ENCODE measurements around the gene ANO7.
"Not testable (repeated sequence)": the region's sequence is repeated elsewhere in the genome, so short reads cannot be mapped to it uniquely, and the experiment has no call there.

ANO7 gene

DNA sequence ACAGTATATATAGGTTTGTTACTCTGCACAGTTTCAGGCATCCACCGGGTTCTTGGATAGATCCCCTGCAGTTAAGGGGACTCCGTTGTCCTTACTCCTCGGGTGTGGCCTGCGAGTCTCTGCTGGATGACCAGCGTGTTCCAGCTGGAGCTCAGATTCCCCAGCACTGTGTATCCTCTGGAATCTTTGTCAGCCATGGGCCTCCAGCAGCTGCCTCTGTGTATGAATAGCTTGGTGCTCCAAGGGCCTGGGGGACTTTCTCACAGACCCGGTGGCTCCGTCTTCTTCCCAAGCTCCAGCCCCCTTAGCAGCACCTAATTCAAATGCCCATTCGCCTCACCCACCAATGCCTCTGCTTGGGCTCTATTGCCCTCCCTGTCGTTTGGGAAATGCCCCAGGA is 6.3 kb downstream of the ANO7 start:
- H3K79me2 ChIP-seq (ENCODE audit: control insufficient read depth, low read length), result no peaks in the 10 kb centered on the region
- no peaks in the 10 kb centered on the region for H4K20me1 ChIP-seq (ENCODE audit: control insufficient read depth, insufficient read depth, low read depth, low read length)
- H3K27ac ChIP-seq (ENCODE audit: low read depth, low read length), result no peak overlapping the region
- H3F3A ChIP-seq (ENCODE audit: control insufficient read depth, insufficient read depth), result no peaks in the 10 kb centered on the region
- no peaks in the 10 kb centered on the region for H3K36me3 ChIP-seq (ENCODE audit: control insufficient read depth, low read length)
- TF ChIP-seq EZH2phosphoT487 (IDR thresholded peaks at IDR 0.05; ENCODE audit: borderline replicate concordance, low read length), result no peak
- TF ChIP-seq, protein P1, sequence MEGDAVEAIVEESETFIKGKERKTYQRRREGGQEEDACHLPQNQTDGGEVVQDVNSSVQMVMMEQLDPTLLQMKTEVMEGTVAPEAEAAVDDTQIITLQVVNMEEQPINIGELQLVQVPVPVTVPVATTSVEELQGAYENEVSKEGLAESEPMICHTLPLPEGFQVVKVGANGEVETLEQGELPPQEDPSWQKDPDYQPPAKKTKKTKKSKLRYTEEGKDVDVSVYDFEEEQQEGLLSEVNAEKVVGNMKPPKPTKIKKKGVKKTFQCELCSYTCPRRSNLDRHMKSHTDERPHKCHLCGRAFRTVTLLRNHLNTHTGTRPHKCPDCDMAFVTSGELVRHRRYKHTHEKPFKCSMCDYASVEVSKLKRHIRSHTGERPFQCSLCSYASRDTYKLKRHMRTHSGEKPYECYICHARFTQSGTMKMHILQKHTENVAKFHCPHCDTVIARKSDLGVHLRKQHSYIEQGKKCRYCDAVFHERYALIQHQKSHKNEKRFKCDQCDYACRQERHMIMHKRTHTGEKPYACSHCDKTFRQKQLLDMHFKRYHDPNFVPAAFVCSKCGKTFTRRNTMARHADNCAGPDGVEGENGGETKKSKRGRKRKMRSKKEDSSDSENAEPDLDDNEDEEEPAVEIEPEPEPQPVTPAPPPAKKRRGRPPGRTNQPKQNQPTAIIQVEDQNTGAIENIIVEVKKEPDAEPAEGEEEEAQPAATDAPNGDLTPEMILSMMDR (IDR thresholded peaks at IDR 0.05; ENCODE audit: low read depth, low read length, poor library complexity, severe bottlenecking), result no peak
- H3K4me2 ChIP-seq (ENCODE audit: low read length), result no peak overlapping the region
- H3K4me3 ChIP-seq (ENCODE audit: low read length), result no peak overlapping the region
- no peaks in the 10 kb centered on the region for H3K4me1 ChIP-seq (ENCODE audit: control insufficient read depth, low read length)
- H3K9me2 ChIP-seq (replicated peaks; ENCODE audit: control insufficient read depth, low read length), result no peaks in the 10 kb centered on the region
- no peaks in the 10 kb centered on the region for H3K27me3 ChIP-seq (ENCODE audit: control insufficient read depth, low read length)
- H3K9me3 ChIP-seq (ENCODE audit: control insufficient read depth, insufficient read depth, low read length), result no peaks in the 10 kb centered on the region

GRCh38 chr2:241195506-241196130 is 7.1 kb downstream of the ANO7 start:
- H4K20me1 ChIP-seq (ENCODE audit: control insufficient read depth, insufficient read depth, low read depth, low read length), result no peaks in the 10 kb centered on the region
- no peak overlapping the region for H3K27ac ChIP-seq (ENCODE audit: low read depth, low read length)
- H3K4me1 ChIP-seq (ENCODE audit: control insufficient read depth, low read length), result no peaks in the 10 kb centered on the region
- no peaks in the 10 kb centered on the region for H3K27me3 ChIP-seq (ENCODE audit: control insufficient read depth, low read length)
- no peak overlapping the region for H3K4me3 ChIP-seq (ENCODE audit: low read length)
- no peaks in the 10 kb centered on the region for H3F3A ChIP-seq (ENCODE audit: control insufficient read depth, insufficient read depth)
- no peaks in the 10 kb centered on the region for H3K9me2 ChIP-seq (replicated peaks; ENCODE audit: control insufficient read depth, low read length)
- H3K4me2 ChIP-seq (ENCODE audit: low read length), result no peak overlapping the region
- no peaks in the 10 kb centered on the region for H3K79me2 ChIP-seq (ENCODE audit: control insufficient read depth, low read length)
- TF ChIP-seq, protein P1 (IDR thresholded peaks at IDR 0.05; ENCODE audit: low read depth, low read length, poor library complexity, severe bottlenecking), result no peak
- TF ChIP-seq EZH2phosphoT487 (IDR thresholded peaks at IDR 0.05; ENCODE audit: borderline replicate concordance, low read length), result no peak
- H3K36me3 ChIP-seq (ENCODE audit: control insufficient read depth, low read length), result no peaks in the 10 kb centered on the region
- no peaks in the 10 kb centered on the region for H3K9me3 ChIP-seq (ENCODE audit: control insufficient read depth, insufficient read depth, low read length)

- not testable (repeated sequence) for H3K4me3 ChIP-seq (ENCODE audit: low read length); H3F3A ChIP-seq (ENCODE audit: control insufficient read depth, insufficient read depth); H3K4me1 ChIP-seq (ENCODE audit: control insufficient read depth, low read length); H4K20me1 ChIP-seq (ENCODE audit: control insufficient read depth, insufficient read depth, low read depth, low read length); H3K36me3 ChIP-seq (ENCODE audit: control insufficient read depth, low read length); H3K79me2 ChIP-seq (ENCODE audit: control insufficient read depth, low read length); H3K27ac ChIP-seq (ENCODE audit: low read depth, low read length); H3K27me3 ChIP-seq (ENCODE audit: control insufficient read depth, low read length); H3K4me2 ChIP-seq (ENCODE audit: low read length); H3K9me2 ChIP-seq (replicated peaks; ENCODE audit: control insufficient read depth, low read length); H3K9me3 ChIP-seq (ENCODE audit: control insufficient read depth, insufficient read depth, low read length)
Measured at GRCh38 chr2:241197246-241197645, 8.8 kb downstream of the ANO7 start.

DNA sequence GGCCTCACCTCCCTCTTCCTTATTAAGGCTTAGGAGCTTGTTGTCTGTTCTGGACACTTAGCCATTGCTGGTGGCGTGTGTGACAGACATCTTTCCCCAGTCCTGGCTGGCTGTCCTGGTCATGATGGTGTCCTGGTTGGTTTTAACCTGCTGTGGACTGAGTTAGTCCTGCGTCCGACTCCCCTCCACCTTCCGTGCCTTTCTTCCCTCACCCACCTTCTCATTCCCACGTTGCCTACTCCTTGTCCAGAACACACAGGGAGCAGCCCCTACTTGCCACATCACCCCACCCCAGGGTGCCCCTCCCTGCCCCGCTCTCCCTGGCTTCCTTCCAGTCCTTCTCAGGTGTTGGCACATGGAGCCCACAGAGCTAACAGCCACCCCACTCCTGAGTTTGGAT is 9.5 kb downstream of the ANO7 start:
- Histone ChIP-seq H3F3A (ENCODE audit: control insufficient read depth, insufficient read depth) (no peaks in the 10 kb centered on the region), H3K36me3 (ENCODE audit: control insufficient read depth, low read length) (no peaks in the 10 kb centered on the region), H3K79me2 (ENCODE audit: control insufficient read depth, low read length) (no peaks in the 10 kb centered on the region), H4K20me1 (ENCODE audit: control insufficient read depth, insufficient read depth, low read depth, low read length) (no peaks in the 10 kb centered on the region), H3K4me1 (ENCODE audit: control insufficient read depth, low read length) (no peaks in the 10 kb centered on the region), H3K27me3 (ENCODE audit: control insufficient read depth, low read length) (no peaks in the 10 kb centered on the region), H3K4me3 (ENCODE audit: low read length) (no peak overlapping the region), H3K9me3 (ENCODE audit: control insufficient read depth, insufficient read depth, low read length) (no peaks in the 10 kb centered on the region), H3K4me2 (ENCODE audit: low read length) (no peak overlapping the region), H3K9me2 (replicated peaks; ENCODE audit: control insufficient read depth, low read length) (no peaks in the 10 kb centered on the region), H3K27ac (ENCODE audit: low read depth, low read length) (no peak overlapping the region)
- TF ChIP-seq, protein P1 (IDR thresholded peaks at IDR 0.05; ENCODE audit: low read depth, low read length, poor library complexity, severe bottlenecking), result no peak
- TF ChIP-seq EZH2phosphoT487 (IDR thresholded peaks at IDR 0.05; ENCODE audit: borderline replicate concordance, low read length), result no peak

Data from DOHH2 (cell line).